ENCODE measurements around the gene C12orf75.

DNA sequence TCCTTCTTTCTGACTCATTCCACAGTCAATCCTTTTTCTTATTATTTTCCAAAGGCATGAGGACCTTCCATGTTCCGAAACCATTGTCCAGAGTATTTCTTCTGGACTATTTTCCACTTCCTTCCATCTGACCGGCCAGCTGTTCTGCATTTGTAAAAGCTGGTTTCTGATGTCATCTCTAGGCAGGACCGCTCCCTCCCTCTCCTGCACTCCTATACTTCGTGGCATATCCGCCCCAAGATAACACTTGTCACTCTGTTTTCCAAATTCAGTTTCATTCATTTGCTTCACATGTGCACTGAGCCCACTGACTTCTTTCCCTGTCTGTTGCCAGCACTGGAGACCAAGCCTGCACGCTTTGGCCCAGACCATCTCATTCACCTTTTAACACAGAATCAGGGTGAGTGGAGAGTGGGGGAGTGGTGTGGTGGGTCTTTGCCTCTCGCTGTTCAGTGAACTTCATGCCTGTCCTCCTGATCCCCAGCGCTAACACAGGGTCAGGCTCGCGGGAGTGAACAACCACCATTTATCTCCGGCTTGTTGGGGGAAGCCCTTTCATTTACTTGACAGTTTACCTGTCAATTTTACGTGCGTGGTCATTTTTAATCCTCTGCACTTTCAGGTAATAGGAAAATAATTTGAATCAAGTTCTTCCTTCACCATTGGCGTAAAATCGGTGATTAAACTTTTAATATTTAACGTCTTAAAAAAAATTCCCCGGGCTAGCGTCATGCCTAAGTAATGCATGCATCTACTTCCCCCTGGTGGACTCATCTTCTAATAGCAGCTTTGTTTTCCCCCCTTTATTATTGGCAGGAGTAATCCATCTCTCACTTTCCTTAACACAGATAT lies 52.5 kb downstream of the C12orf75 start:
- TF ChIP-seq CTCF (IDR thresholded peaks at IDR 0.05 in 8 of 11, conservative IDR thresholded peaks at IDR 0.05 in 3 of 11), result peak; percentile 56 to 85 (median 77)
- TF ChIP-seq POLR2AphosphoS5 (IDR thresholded peaks at IDR 0.05), result no peak
- no peak for TF ChIP-seq POLR2A (IDR thresholded peaks at IDR 0.05)
